HG03439 (cell line): ENCODE measurements around the gene FAM9C.
"Not testable (repeated sequence)": the region's sequence is repeated elsewhere in the genome, so short reads cannot be mapped to it uniquely, and the experiment has no call there.

Experiments used
- ATAC-seq: cut with Tn5 transposase; IDR thresholded peaks from one replicate; pipeline ENCODE4 v1.9.1; 2021; ENCODE audit warnings: mild to moderate bottlenecking, moderate library complexity; ENCODE audit not compliant: unreplicated experiment

Gene FAM9C

GRCh38 chrX:13044441-13044840 lies at the start of gene FAM9C:
TSS of gene FAM9C (minus strand) at chrX:13044620. CDS start at chrX:13043789, 831 bp downstream.
- ATAC-seq: no peak

GRCh38 chrX:13093529-13094140 lies 49.2 kb upstream of the FAM9C start:
- ATAC-seq: no peak

GRCh38 chrX:13092455-13092941 lies 48.1 kb upstream of the FAM9C start:
- peak; percentile 77 for ATAC-seq

- no peak for ATAC-seq
Observed at GRCh38 chrX:13091111-13091765, 46.8 kb upstream of the FAM9C start.

GRCh38 chrX:13090339-13091110 lies 46.1 kb upstream of the FAM9C start:
- no peak for ATAC-seq

- no peak for ATAC-seq
Observed at GRCh38 chrX:13090027-13090338, 45.6 kb upstream of the FAM9C start.

- ATAC-seq: no peak
Observed at GRCh38 chrX:13088156-13088487, 43.7 kb upstream of the FAM9C start.

- ATAC-seq: peak; percentile 81
Observed at GRCh38 chrX:13087322-13088155, 43.1 kb upstream of the FAM9C start.

- ATAC-seq: not testable (repeated sequence)
Observed at GRCh38 chrX:13086793-13087321, 42.4 kb upstream of the FAM9C start.

- no peak for ATAC-seq
Observed at GRCh38 chrX:13086076-13086475, 41.7 kb upstream of the FAM9C start.

- ATAC-seq: no peak
Observed at GRCh38 chrX:13085526-13085925, 41.1 kb upstream of the FAM9C start.

GRCh38 chrX:13084611-13085010 lies 40.2 kb upstream of the FAM9C start:
- no peak for ATAC-seq

- ATAC-seq: not testable (repeated sequence)
Observed at GRCh38 chrX:13083755-13084326, 39.4 kb upstream of the FAM9C start.

- ATAC-seq: no peak
Observed at GRCh38 chrX:13082206-13083065, 38.0 kb upstream of the FAM9C start.

GRCh38 chrX:13081395-13082205 lies 37.2 kb upstream of the FAM9C start:
- no peak for ATAC-seq

GRCh38 chrX:13080128-13080795 lies 35.8 kb upstream of the FAM9C start:
- ATAC-seq: no peak

GRCh38 chrX:13078739-13079444 lies 34.5 kb upstream of the FAM9C start:
- ATAC-seq: no peak

GRCh38 chrX:13077168-13077567 lies 32.7 kb upstream of the FAM9C start:
- no peak for ATAC-seq
